ENCODE data around the gene SLC43A3.

Gene SLC43A3

DNA sequence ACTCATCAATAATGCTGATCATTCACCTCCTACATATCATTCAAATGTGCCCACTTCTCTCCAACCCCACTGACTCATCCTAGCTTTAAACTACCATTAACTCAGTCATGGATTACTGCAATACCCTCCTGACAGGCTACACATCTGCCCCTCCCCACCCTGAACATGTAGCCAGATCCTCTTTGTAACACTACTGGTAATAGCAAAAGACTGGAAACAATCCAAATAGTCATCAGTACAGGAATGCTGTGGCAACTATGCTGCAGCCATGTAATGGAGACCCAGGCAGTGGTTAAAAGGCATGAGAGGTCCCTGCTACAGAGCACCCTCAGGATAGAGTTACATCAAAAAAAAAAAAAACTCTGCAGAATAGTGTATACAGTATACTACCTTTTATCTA is 16.6 kb downstream of the SLC43A3 start:
- no peaks in the 10 kb centered on the region for H3K36me3 ChIP-seq
- H3K27ac ChIP-seq: no peak overlapping the region
- DNase-seq: no peak
- no peaks in the 10 kb centered on the region for H3K9me3 ChIP-seq (ENCODE audit: severe bottlenecking)
- TF ChIP-seq, protein P1, sequence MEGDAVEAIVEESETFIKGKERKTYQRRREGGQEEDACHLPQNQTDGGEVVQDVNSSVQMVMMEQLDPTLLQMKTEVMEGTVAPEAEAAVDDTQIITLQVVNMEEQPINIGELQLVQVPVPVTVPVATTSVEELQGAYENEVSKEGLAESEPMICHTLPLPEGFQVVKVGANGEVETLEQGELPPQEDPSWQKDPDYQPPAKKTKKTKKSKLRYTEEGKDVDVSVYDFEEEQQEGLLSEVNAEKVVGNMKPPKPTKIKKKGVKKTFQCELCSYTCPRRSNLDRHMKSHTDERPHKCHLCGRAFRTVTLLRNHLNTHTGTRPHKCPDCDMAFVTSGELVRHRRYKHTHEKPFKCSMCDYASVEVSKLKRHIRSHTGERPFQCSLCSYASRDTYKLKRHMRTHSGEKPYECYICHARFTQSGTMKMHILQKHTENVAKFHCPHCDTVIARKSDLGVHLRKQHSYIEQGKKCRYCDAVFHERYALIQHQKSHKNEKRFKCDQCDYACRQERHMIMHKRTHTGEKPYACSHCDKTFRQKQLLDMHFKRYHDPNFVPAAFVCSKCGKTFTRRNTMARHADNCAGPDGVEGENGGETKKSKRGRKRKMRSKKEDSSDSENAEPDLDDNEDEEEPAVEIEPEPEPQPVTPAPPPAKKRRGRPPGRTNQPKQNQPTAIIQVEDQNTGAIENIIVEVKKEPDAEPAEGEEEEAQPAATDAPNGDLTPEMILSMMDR (IDR thresholded peaks at IDR 0.05; ENCODE audit: low read depth, low read length): no peak
- H3K27me3 ChIP-seq (ENCODE audit: insufficient read depth, low read depth, severe bottlenecking): peaks cover 42% of the 10 kb centered on the region
- no peak overlapping the region for H3K4me3 ChIP-seq (ENCODE audit: low read depth, low read length)

DNA sequence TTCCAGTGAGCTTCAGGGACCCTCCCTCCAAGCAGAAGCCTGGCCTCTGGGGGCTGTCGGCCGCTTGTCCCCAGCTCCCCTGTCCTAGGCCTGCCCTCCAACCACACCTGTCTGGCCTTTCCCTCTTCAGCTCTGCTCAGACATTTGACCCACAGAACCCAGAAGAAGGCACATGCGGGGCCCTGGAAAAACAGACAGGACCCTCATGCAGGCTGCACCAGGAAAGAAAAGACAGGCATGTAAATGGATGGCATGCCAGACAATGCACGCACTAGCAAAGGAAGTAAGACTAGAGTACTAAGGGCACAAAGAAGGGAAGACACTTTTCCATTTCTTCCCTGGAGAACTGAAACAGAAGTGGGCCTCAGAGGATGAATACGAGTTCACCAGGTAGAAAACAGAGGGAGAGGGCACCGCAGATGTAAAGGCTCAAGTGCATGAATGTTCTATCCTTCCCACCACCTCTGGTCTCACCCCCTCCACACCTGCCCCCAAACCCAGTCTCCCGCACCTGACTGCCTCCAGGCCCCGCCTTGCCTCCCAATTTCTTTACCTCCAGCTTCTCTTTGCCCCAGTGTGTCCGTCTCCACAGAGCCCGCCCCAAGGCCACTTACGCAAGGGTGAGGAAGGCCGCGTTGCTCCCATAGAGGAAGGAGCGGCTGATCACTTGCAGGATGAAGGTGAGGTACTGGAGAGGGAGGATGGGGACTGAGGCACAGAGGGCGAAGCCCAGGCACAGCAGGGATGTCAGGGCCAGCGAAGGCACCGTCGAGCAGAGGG is 17.4 kb downstream of the SLC43A3 start:
- TF ChIP-seq, protein P1 (IDR thresholded peaks at IDR 0.05; ENCODE audit: low read depth, low read length): no peak
- Histone ChIP-seq H3K36me3 (no peaks in the 10 kb centered on the region), H3K27ac (no peak overlapping the region)

DNA sequence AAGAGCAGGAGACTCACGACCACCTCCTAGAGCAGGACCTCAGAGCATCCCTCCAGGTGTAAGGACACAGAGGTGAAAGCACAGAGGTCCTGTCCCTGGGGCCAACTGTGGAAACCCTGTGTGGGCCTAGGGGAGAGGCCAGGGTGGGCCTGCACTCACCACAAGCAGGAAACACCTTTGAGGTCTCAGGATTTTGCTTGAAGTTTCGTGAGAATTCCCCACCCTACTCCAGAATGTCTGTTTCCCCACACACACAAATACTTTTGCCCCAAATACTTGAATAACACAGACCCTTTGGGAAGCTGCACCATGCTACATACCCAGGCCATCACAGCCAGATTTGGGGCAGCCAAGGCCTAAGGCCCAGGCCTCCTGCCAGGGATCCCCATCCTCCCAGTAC is 18.1 kb downstream of the SLC43A3 start:
- no peaks in the 10 kb centered on the region for H3K36me3 ChIP-seq

More for the DNA sequence above, 17.4 kb downstream of the SLC43A3 start:
- peaks cover 39% of the 10 kb centered on the region for H3K27me3 ChIP-seq (ENCODE audit: insufficient read depth, low read depth, severe bottlenecking)
- no peak for DNase-seq
- H3K4me3 ChIP-seq (ENCODE audit: low read depth, low read length): no peak overlapping the region
- H3K9me3 ChIP-seq (ENCODE audit: severe bottlenecking): no peaks in the 10 kb centered on the region

DNA sequence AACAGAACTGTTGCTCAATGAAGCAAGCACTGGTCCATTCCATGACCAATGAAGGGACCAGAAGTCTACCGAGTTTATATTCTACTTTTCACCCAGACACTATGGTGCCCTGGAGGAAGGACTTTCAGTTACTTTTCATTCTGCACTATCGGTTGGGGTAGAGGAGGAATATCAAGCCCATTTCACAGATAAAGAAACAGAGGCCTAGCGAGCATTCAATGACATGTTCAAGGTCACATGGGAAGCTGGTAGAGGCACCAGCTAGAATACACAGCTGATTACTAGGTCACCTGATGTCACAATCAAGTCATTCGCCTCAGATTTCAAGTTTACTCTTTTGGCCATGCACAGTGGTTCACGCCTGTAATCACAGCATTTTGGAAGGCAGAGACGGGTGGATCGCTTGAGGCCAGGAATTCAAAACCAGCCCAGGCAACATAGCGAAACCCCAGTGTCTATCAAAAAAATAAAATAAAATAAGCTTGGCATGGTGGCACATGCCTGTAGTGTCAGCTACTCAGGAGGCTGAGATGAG is 18.9 kb downstream of the SLC43A3 start:
- H3K4me3 ChIP-seq (ENCODE audit: low read depth, low read length): no peak overlapping the region
- no peaks in the 10 kb centered on the region for H3K9me3 ChIP-seq (ENCODE audit: severe bottlenecking)
- no peak for DNase-seq
- H3K27me3 ChIP-seq (ENCODE audit: insufficient read depth, low read depth, severe bottlenecking): peaks cover 26% of the 10 kb centered on the region
- TF ChIP-seq, protein P1 (IDR thresholded peaks at IDR 0.05; ENCODE audit: low read depth, low read length): no peak
- no peaks in the 10 kb centered on the region for H3K36me3 ChIP-seq
- H3K27ac ChIP-seq: no peak overlapping the region

More for the DNA sequence above, 18.1 kb downstream of the SLC43A3 start:
- TF ChIP-seq, protein P1 (IDR thresholded peaks at IDR 0.05; ENCODE audit: low read depth, low read length): no peak
- DNase-seq: no peak
- Histone ChIP-seq H3K27me3 (ENCODE audit: insufficient read depth, low read depth, severe bottlenecking) (peaks cover 34% of the 10 kb centered on the region), H3K27ac (no peak overlapping the region), H3K9me3 (ENCODE audit: severe bottlenecking) (no peaks in the 10 kb centered on the region), H3K4me3 (ENCODE audit: low read depth, low read length) (no peak overlapping the region)

DNA sequence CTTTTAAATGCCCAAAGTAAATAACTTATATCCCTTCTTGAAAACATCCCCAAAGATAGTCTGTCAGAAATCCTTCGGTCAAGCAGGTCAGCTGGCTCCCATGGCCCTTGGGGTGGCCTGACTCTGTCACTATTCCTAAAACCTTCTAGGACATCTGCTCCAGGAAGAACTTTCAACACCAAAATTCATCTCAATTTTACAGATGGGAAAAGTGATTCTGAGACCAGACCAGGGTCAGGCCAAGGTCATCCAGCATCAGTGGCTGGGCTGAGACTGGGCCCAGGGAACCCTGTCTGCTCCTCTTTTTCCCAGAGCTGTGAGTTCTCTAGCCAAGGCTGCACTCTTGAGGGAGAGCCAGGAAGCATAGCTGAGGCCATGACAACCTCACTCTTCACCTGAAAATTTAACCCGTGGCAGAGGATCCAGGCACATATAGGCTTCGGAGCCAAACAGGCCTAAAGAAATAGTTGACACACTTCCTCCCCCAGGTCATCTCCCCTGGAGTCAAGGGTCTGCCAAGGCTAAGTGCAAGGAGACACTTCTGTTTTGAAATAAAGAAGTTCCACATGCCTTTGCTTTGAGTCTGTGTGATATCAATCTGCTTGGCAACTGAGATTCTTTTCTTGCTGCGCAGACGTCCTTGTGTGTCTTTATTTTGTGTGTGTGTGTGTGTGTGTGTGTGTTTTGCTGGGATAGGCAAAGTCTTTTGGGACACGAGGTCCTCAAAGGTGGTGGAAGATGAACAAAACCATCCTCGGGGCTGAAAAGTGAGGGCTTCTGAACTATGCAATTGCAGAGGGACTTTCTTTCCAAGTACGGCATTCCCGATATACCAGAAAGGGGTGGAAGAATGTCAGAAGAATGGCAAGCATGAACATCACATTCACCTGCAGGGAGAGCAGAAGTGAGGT is 19.7 kb downstream of the SLC43A3 start:
- Histone ChIP-seq H3K9me3 (ENCODE audit: severe bottlenecking) (no peaks in the 10 kb centered on the region), H3K27ac (no peak overlapping the region), H3K36me3 (no peaks in the 10 kb centered on the region), H3K27me3 (ENCODE audit: insufficient read depth, low read depth, severe bottlenecking) (peaks cover 27% of the 10 kb centered on the region), H3K4me3 (ENCODE audit: low read depth, low read length) (no peak overlapping the region)
- TF ChIP-seq, protein P1 (IDR thresholded peaks at IDR 0.05; ENCODE audit: low read depth, low read length): no peak
- DNase-seq: no peak
